GM12801 (cell line): ENCODE results near the gene ZNF628.

Experiments
- TF ChIP-seq, protein P1 (sequence below): IDR thresholded peaks from one replicate; pipeline ENCODE4 v1.5.1; 2011; ENCODE audit warnings: control low read depth; ENCODE audit not compliant: insufficient read length; ENCODE audit errors: extremely low read depth

ZNF628 gene

GRCh38 chr19:55476100-55476775 lies at the start of gene ZNF628:
Gene ZNF628, plus strand, starts transcription at chr19:55476617. Its CDS starts 3,294 bp downstream, at chr19:55479911.
- TF ChIP-seq, protein P1, sequence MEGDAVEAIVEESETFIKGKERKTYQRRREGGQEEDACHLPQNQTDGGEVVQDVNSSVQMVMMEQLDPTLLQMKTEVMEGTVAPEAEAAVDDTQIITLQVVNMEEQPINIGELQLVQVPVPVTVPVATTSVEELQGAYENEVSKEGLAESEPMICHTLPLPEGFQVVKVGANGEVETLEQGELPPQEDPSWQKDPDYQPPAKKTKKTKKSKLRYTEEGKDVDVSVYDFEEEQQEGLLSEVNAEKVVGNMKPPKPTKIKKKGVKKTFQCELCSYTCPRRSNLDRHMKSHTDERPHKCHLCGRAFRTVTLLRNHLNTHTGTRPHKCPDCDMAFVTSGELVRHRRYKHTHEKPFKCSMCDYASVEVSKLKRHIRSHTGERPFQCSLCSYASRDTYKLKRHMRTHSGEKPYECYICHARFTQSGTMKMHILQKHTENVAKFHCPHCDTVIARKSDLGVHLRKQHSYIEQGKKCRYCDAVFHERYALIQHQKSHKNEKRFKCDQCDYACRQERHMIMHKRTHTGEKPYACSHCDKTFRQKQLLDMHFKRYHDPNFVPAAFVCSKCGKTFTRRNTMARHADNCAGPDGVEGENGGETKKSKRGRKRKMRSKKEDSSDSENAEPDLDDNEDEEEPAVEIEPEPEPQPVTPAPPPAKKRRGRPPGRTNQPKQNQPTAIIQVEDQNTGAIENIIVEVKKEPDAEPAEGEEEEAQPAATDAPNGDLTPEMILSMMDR: no peak

DNA sequence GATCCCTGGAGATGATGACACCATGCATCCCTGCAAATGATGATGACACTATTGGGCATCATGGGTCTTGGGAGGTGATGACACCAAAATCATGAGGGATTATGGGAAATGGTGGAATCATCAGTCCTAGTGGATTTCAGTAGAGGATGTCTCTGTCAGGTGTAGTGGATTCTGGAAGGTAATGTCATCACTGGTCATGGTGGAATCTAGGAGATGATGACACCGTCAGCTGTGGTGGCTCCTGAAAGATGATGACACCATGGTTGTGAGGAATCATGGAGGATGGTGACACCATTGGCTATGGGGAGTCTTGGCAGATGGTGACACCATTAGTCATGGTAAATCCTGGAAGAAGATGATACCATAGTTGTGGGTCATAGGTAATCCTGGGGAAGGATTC lies 45.2 kb upstream of the ZNF628 start:
- TF ChIP-seq, protein P1: no peak

- TF ChIP-seq, protein P1: no peak
Observed at GRCh38 chr19:55432241-55432959, 44.0 kb upstream of the ZNF628 start.

DNA sequence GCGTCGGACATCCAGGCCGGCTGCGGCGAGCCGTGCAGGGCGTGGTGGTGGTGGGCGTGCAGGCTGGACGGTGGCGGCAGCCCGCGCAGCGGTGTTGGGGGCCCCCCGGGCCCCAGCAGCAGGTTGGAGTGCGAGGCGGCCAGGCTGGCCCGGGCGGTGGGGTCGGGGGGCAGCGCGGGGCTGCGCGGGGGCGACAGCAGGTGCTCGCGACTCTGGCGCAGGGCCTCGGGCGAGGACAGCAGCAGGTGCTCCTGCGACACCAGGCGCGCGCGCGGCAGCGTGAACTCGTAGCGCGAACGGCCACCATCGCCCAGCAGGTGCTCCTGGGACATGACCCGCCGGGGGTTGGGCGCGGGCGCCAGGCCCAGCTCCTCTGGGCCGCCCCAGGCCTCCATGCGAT lies 43.1 kb upstream of the ZNF628 start:
- TF ChIP-seq, protein P1: no peak

DNA sequence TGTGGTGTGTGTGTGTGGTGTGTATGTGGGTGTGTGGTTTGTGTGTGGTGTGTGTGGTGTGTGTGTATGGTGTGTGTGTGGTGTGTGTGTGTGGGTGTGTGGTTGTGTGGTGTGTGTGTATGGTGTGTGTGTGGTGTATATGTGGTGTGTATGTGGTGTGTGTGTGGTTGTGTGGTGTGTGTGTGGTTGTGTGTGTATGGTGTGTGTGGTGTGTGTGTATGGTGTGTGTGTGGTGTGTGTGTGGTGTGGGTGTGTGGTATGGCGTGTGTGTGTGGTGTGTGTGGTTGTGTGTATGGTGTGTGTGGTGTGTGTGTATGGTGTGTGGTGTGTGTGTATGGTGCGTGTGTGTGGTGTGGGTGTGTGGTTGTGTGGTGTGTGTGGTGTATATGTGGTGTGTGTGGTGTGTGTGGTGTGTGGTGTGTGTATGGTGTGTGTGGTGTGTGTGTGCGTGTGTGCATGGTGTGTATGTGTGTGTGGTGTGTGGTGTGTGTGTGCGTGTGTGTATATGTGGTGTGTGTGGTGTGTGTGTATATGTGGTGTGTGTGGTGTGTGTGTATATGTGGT lies 42.0 kb upstream of the ZNF628 start:
- TF ChIP-seq, protein P1: no peak

- TF ChIP-seq, protein P1: no peak
Observed at GRCh38 chr19:55435020-55435419, 41.4 kb upstream of the ZNF628 start.

DNA sequence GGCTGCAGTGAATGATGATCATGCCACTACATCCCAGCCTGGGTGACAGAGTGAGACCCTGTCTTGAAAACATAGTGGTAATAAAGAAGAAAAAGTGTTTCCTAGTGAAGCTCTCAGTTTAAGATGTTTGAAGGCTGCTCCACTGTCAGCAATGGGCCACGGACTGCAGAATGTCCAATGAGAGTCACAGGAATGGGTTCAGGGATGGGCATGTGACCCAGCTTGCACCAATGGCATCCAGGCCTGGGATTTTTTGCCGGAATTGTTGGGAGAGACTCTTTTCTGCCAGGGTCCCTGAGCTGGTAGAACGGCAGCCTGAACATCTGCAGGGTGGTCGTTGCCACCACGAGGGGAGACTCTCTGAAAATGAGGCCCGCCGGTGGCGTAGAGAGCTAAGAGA lies 39.6 kb upstream of the ZNF628 start:
- TF ChIP-seq, protein P1: no peak
